Measurements from ENCODE around the gene ARHGEF39. TPM values are rescaled to one million over a fixed set of nuclear protein-coding genes. Genes with fewer than 3 reads are reported as not detected.
"Not testable (repeated sequence)": the region's sequence is repeated elsewhere in the genome, so short reads cannot be mapped to it uniquely, and the experiment has no call there.

ARHGEF39 gene
- total and polyA plus RNA-seq, 2 experiments from 2014 or later, result 1.8 to 2.1 TPM

GRCh38 chr9:35643046-35643445 lies 21.9 kb downstream of the ARHGEF39 start:
- H3K27me3 ChIP-seq (replicated peaks; ENCODE audit: insufficient read depth), result no peaks in the 10 kb centered on the region
- WGBS, 2 experiments (ENCODE audit: low coverage in 1 of 2, low lambda C conversion rate in 2 of 2, missing lambda C conversion rate in 2 of 2), result 96% methylated on average over 12 of the region's 12 CpGs
- no peaks in the 10 kb centered on the region for H3K36me3 ChIP-seq (ENCODE audit: low read depth)
- DNase-seq, result no peak
- H3K4me2 ChIP-seq (ENCODE audit: unreplicated experiment), result no peak overlapping the region
- H3F3A ChIP-seq (ENCODE audit: insufficient read depth), result peaks cover 26% of the 10 kb centered on the region
- H2AFZ ChIP-seq, result no peak overlapping the region
- peaks cover 29% of the 10 kb centered on the region for H3K4me1 ChIP-seq (ENCODE audit: insufficient read depth)
- H4K20me1 ChIP-seq (ENCODE audit: insufficient read depth), result no peaks in the 10 kb centered on the region
- 0 out of 2 replicates have a peak, but pooled peaks cover 5% of the 10 kb centered on the region for H3K79me2 ChIP-seq (ENCODE audit: insufficient read depth)
- in situ Hi-C loops (cut with MboI), result no loop called here
- no peak overlapping the region for H3K9ac ChIP-seq
- no peak overlapping the region for H3K27ac ChIP-seq
- TF ChIP-seq EZH2phosphoT487 (IDR thresholded peaks at IDR 0.05; ENCODE audit: insufficient read depth, low read depth) (no peak), EZH2 (IDR thresholded peaks at IDR 0.05; ENCODE audit: insufficient read depth, poor library complexity, severe bottlenecking) (no peak)
- H3K9me2 ChIP-seq (ENCODE audit: insufficient read depth), result no peaks in the 10 kb centered on the region
- H3K9me3 ChIP-seq (ENCODE audit: low read depth), result no peaks in the 10 kb centered on the region
- no peak overlapping the region for H3K4me3 ChIP-seq

GRCh38 chr9:35641478-35641877 lies 23.5 kb downstream of the ARHGEF39 start:
- H3K9me3 ChIP-seq (ENCODE audit: low read depth); H3K27ac ChIP-seq; H3K4me3 ChIP-seq; H3K9me2 ChIP-seq (ENCODE audit: insufficient read depth); DNase-seq; H3K4me2 ChIP-seq (ENCODE audit: unreplicated experiment); H3K9ac ChIP-seq; H3K79me2 ChIP-seq (ENCODE audit: insufficient read depth); in situ Hi-C loops (cut with MboI); H2AFZ ChIP-seq; H4K20me1 ChIP-seq (ENCODE audit: insufficient read depth); H3K27me3 ChIP-seq (replicated peaks; ENCODE audit: insufficient read depth); H3K36me3 ChIP-seq (ENCODE audit: low read depth): not testable (repeated sequence)
- peaks cover 21% of the 10 kb centered on the region for H3F3A ChIP-seq (ENCODE audit: insufficient read depth)
- WGBS, 2 experiments (ENCODE audit: low coverage in 1 of 2, low lambda C conversion rate in 2 of 2, missing lambda C conversion rate in 2 of 2), result 92 to 93% methylated on average over 3 of the region's 3 CpGs
- H3K4me1 ChIP-seq (ENCODE audit: insufficient read depth), result peaks cover 35% of the 10 kb centered on the region

GRCh38 chr9:35640431-35640830 lies 24.6 kb downstream of the ARHGEF39 start:
- H3K27ac ChIP-seq; H3K9me2 ChIP-seq (ENCODE audit: insufficient read depth); H3K27me3 ChIP-seq (replicated peaks; ENCODE audit: insufficient read depth); H3K9me3 ChIP-seq (ENCODE audit: low read depth); H3K4me2 ChIP-seq (ENCODE audit: unreplicated experiment); H3K36me3 ChIP-seq (ENCODE audit: low read depth); H3K4me3 ChIP-seq; H2AFZ ChIP-seq; DNase-seq; H4K20me1 ChIP-seq (ENCODE audit: insufficient read depth); H3K79me2 ChIP-seq (ENCODE audit: insufficient read depth); H3K9ac ChIP-seq; in situ Hi-C loops (cut with MboI): not testable (repeated sequence)
- 90 to 93% methylated on average over 15 of the region's 15 CpGs for WGBS, 2 experiments (ENCODE audit: low coverage in 1 of 2, low lambda C conversion rate in 2 of 2, missing lambda C conversion rate in 2 of 2)
- H3K4me1 ChIP-seq (ENCODE audit: insufficient read depth), result peaks cover 27% of the 10 kb centered on the region
- peaks cover 18% of the 10 kb centered on the region for H3F3A ChIP-seq (ENCODE audit: insufficient read depth)

- in situ Hi-C loops (cut with MboI), result no loop called here
- H3K9me3 ChIP-seq (ENCODE audit: low read depth), result no peaks in the 10 kb centered on the region
These were observed 25.4 kb downstream of the ARHGEF39 start for GRCh38 chr9:35639631-35640030.

GRCh38 chr9:35639225-35639624 lies 25.8 kb downstream of the ARHGEF39 start:
- H3K27me3 ChIP-seq (replicated peaks; ENCODE audit: insufficient read depth); H3K9ac ChIP-seq; H2AFZ ChIP-seq; in situ Hi-C loops (cut with MboI); H3K27ac ChIP-seq; H3K4me3 ChIP-seq; H3K9me2 ChIP-seq (ENCODE audit: insufficient read depth); H3K36me3 ChIP-seq (ENCODE audit: low read depth); H3K79me2 ChIP-seq (ENCODE audit: insufficient read depth); H4K20me1 ChIP-seq (ENCODE audit: insufficient read depth); H3K9me3 ChIP-seq (ENCODE audit: low read depth); H3K4me2 ChIP-seq (ENCODE audit: unreplicated experiment); H3F3A ChIP-seq (ENCODE audit: insufficient read depth); DNase-seq: not testable (repeated sequence)
- H3K4me1 ChIP-seq (ENCODE audit: insufficient read depth), result peaks cover 18% of the 10 kb centered on the region
- 55 to 74% methylated on average over 1 of the region's 1 CpG for WGBS, 2 experiments (ENCODE audit: low coverage in 1 of 2, low lambda C conversion rate in 2 of 2, missing lambda C conversion rate in 2 of 2)

More at GRCh38 chr9:35639631-35640030, 25.4 kb downstream of the ARHGEF39 start:
- 84 to 97% methylated on average over 1 of the region's 1 CpG for whole genome bisulfite sequencing, 2 experiments (ENCODE audit: low coverage in 1 of 2, low lambda C conversion rate in 2 of 2, missing lambda C conversion rate in 2 of 2)
- H4K20me1 ChIP-seq (ENCODE audit: insufficient read depth), result no peaks in the 10 kb centered on the region
- TF ChIP-seq EZH2 (IDR thresholded peaks at IDR 0.05; ENCODE audit: insufficient read depth, poor library complexity, severe bottlenecking) (no peak), EZH2phosphoT487 (IDR thresholded peaks at IDR 0.05; ENCODE audit: insufficient read depth, low read depth) (no peak)
- H3K27ac ChIP-seq, result no peak overlapping the region
- H3K36me3 ChIP-seq (ENCODE audit: low read depth), result no peaks in the 10 kb centered on the region
- no peak overlapping the region for H2AFZ ChIP-seq
- peaks cover 21% of the 10 kb centered on the region for H3K4me1 ChIP-seq (ENCODE audit: insufficient read depth)
- H3K9ac ChIP-seq, result no peak overlapping the region
- no peak overlapping the region for H3K4me2 ChIP-seq (ENCODE audit: unreplicated experiment)
- H3F3A ChIP-seq (ENCODE audit: insufficient read depth), result peaks cover 10% of the 10 kb centered on the region
- no peaks in the 10 kb centered on the region for H3K79me2 ChIP-seq (ENCODE audit: insufficient read depth)
- H3K27me3 ChIP-seq (replicated peaks; ENCODE audit: insufficient read depth), result no peaks in the 10 kb centered on the region
- H3K4me3 ChIP-seq, result no peak overlapping the region
- DNase-seq, result no peak
- H3K9me2 ChIP-seq (ENCODE audit: insufficient read depth), result no peaks in the 10 kb centered on the region

- H3K9me2 ChIP-seq (ENCODE audit: insufficient read depth); H3K4me3 ChIP-seq; H3K9me3 ChIP-seq (ENCODE audit: low read depth); H3K27me3 ChIP-seq (replicated peaks; ENCODE audit: insufficient read depth); H4K20me1 ChIP-seq (ENCODE audit: insufficient read depth); H2AFZ ChIP-seq; H3K36me3 ChIP-seq (ENCODE audit: low read depth); H3K27ac ChIP-seq; H3K9ac ChIP-seq; DNase-seq; H3K4me2 ChIP-seq (ENCODE audit: unreplicated experiment); H3F3A ChIP-seq (ENCODE audit: insufficient read depth); in situ Hi-C loops (cut with MboI); H3K79me2 ChIP-seq (ENCODE audit: insufficient read depth): not testable (repeated sequence)
- WGBS, 2 experiments (ENCODE audit: low coverage in 1 of 2, low lambda C conversion rate in 2 of 2, missing lambda C conversion rate in 2 of 2), result 85 to 92% methylated on average over 7 to 8 of the region's 8 CpGs
- peaks cover 13% of the 10 kb centered on the region for H3K4me1 ChIP-seq (ENCODE audit: insufficient read depth)
These were observed 26.2 kb downstream of the ARHGEF39 start for GRCh38 chr9:35638751-35639150.

GRCh38 chr9:35637427-35637955 lies 27.5 kb downstream of the ARHGEF39 start:
- H3K36me3 ChIP-seq (ENCODE audit: low read depth); H4K20me1 ChIP-seq (ENCODE audit: insufficient read depth); H3K4me3 ChIP-seq; H3K9ac ChIP-seq; H3K4me2 ChIP-seq (ENCODE audit: unreplicated experiment); in situ Hi-C loops (cut with MboI); H3K27ac ChIP-seq; H3F3A ChIP-seq (ENCODE audit: insufficient read depth); H3K27me3 ChIP-seq (replicated peaks; ENCODE audit: insufficient read depth); H3K79me2 ChIP-seq (ENCODE audit: insufficient read depth); H3K9me2 ChIP-seq (ENCODE audit: insufficient read depth); H3K9me3 ChIP-seq (ENCODE audit: low read depth); H2AFZ ChIP-seq: not testable (repeated sequence)
- 57 to 62% methylated on average over 9 of the region's 9 CpGs for WGBS, 2 experiments (ENCODE audit: low coverage in 1 of 2, low lambda C conversion rate in 2 of 2, missing lambda C conversion rate in 2 of 2)
- DNase-seq, result peak; percentile 37
- H3K4me1 ChIP-seq (ENCODE audit: insufficient read depth), result peaks cover 11% of the 10 kb centered on the region
